Measurements from ENCODE around the gene CORO2B.

DNA sequence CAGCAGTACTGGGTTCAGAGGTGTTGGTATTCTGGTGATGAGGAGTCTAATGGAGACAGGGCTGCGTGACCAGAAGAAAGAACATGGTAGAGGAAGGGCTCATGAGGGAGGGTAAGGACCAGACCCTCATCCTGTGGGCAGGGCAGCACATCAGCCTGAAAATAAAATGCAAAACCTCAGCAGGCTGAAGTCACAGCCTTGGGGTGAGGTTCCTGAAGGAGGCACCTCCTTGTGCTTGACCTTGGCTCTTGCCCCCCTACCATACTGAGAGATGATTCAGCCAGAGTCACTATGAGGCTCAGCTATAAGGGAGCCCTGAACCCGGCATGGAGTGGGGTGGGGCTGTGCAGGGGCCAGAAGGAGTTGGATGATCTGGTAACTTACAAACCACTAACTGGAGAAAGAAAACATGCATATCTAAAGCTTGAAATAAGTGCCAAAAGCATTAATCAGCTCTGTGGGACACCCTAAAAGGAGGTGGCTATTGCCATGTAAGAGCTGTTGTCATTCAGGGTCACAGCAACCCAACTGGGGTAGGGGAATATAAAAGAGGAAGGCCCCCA lies 60.2 kb downstream of the CORO2B start:
- TF ChIP-seq EZH2 (IDR thresholded peaks at IDR 0.05; ENCODE audit: borderline replicate concordance, low read depth, low read length, severe bottlenecking), result no peak
- TF ChIP-seq, protein P1, sequence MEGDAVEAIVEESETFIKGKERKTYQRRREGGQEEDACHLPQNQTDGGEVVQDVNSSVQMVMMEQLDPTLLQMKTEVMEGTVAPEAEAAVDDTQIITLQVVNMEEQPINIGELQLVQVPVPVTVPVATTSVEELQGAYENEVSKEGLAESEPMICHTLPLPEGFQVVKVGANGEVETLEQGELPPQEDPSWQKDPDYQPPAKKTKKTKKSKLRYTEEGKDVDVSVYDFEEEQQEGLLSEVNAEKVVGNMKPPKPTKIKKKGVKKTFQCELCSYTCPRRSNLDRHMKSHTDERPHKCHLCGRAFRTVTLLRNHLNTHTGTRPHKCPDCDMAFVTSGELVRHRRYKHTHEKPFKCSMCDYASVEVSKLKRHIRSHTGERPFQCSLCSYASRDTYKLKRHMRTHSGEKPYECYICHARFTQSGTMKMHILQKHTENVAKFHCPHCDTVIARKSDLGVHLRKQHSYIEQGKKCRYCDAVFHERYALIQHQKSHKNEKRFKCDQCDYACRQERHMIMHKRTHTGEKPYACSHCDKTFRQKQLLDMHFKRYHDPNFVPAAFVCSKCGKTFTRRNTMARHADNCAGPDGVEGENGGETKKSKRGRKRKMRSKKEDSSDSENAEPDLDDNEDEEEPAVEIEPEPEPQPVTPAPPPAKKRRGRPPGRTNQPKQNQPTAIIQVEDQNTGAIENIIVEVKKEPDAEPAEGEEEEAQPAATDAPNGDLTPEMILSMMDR (IDR thresholded peaks at IDR 0.05; ENCODE audit: borderline replicate concordance, extremely low read depth, low read length, poor library complexity, severe bottlenecking), result no peak

All from DND-41 (cell line).